Measurements from ENCODE around the gene PI3. TPM values are rescaled to one million over a fixed set of nuclear protein-coding genes. Genes with fewer than 3 reads are reported as not detected.

The PI3 gene
- polyA plus RNA-seq, 1 experiment = not detected

DNA sequence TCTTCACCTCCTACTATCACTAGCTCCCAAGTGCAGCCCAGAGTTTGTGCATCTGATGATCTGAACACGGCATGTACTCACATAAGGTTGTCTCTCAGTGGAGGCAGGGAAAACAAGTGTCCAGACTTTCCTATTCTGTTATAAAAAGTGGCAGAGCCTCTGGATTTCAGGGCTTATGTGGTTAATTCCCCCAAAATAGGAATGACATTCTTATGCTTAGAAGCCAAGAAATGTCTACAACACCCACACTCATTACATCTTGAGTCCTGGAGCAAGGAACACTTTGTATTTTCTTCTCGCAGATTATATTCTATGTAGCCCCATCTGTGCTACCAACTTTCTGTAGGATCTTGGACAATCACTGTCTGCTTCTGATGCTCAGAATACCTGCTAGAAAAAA is 18.6 kb downstream of the PI3 start:
- CTCF ChIA-PET = no interaction called here

DNA sequence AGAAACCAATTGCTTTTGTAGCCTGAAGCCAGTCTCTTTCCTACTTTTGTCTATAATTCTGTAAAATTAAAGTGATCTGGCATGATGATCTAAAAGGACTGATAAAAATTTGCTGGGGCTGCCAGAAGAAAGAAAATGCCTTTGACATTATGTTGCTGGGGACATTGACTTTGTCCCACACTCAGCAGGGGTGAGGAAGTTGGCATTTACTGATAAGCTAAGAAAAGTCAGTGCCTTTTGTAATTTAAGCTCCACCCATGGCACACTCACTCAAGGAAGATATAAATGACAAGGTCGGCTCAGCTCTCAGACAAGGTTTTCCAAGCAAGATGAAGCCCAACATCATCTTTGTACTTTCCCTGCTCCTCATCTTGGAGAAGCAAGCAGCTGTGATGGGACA is 32.0 kb downstream of the PI3 start, which contains the start of gene SEMG1:
SEMG1 (plus strand) TSS at position 309 of the 400 bp plus-strand sequence; CDS start at position 330, 21 bp downstream.
- no peak within 1 kb of the TSS for H3K4me3 ChIP-seq (ENCODE audit: low read depth, low read length)
- no peaks in the 10 kb centered on the region for H3K36me3 ChIP-seq (ENCODE audit: control insufficient read depth, insufficient read depth, low read length)
- ChIA-PET POLR2A (no interaction called here), CTCF (no interaction called here)
- H3K27me3 ChIP-seq (ENCODE audit: control insufficient read depth, insufficient read depth, low read length) = peaks cover 2% of the 10 kb centered on the region; the same call in 1 of the 2 replicates
- DNase-seq (ENCODE audit: low read depth) = no peak
- TF ChIP-seq, protein P1, sequence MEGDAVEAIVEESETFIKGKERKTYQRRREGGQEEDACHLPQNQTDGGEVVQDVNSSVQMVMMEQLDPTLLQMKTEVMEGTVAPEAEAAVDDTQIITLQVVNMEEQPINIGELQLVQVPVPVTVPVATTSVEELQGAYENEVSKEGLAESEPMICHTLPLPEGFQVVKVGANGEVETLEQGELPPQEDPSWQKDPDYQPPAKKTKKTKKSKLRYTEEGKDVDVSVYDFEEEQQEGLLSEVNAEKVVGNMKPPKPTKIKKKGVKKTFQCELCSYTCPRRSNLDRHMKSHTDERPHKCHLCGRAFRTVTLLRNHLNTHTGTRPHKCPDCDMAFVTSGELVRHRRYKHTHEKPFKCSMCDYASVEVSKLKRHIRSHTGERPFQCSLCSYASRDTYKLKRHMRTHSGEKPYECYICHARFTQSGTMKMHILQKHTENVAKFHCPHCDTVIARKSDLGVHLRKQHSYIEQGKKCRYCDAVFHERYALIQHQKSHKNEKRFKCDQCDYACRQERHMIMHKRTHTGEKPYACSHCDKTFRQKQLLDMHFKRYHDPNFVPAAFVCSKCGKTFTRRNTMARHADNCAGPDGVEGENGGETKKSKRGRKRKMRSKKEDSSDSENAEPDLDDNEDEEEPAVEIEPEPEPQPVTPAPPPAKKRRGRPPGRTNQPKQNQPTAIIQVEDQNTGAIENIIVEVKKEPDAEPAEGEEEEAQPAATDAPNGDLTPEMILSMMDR (IDR thresholded peaks at IDR 0.05; ENCODE audit: insufficient read depth, low read depth, low read length) = no peak

More for the DNA sequence above, 18.6 kb downstream of the PI3 start:
- POLR2A ChIA-PET = no interaction called here
- H3K36me3 ChIP-seq (ENCODE audit: control insufficient read depth, insufficient read depth, low read length) = no peaks in the 10 kb centered on the region
- peaks cover 2% of the 10 kb centered on the region; the same call in 1 of the 2 replicates for H3K27me3 ChIP-seq (ENCODE audit: control insufficient read depth, insufficient read depth, low read length)
- no peak overlapping the region for H3K4me3 ChIP-seq (ENCODE audit: low read depth, low read length)
- TF ChIP-seq, protein P1 (IDR thresholded peaks at IDR 0.05; ENCODE audit: insufficient read depth, low read depth, low read length) = no peak
- DNase-seq (ENCODE audit: low read depth) = no peak

DNA sequence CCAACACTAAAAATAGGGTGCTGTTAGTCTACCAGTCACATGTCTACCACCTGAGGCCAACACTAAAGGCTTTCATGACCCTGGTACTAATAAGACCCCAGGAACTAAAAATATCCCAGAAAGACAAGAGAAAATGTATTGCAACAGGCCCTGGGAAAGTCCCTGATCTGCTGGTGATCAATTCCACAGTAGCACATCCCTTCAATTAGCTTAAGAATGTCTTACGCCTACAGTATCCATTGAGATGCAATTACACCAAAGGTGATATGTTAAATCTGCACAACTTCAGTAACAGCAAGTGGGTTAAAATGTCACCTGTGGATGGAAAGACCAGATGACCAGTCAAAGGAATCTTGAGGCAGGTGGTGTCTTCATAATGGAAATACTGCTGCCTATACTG is 35.2 kb downstream of the PI3 start:
- CTCF ChIA-PET = no interaction called here
- POLR2A ChIA-PET = no interaction called here
- TF ChIP-seq, protein P1 (IDR thresholded peaks at IDR 0.05; ENCODE audit: insufficient read depth, low read depth, low read length) = no peak

DNA sequence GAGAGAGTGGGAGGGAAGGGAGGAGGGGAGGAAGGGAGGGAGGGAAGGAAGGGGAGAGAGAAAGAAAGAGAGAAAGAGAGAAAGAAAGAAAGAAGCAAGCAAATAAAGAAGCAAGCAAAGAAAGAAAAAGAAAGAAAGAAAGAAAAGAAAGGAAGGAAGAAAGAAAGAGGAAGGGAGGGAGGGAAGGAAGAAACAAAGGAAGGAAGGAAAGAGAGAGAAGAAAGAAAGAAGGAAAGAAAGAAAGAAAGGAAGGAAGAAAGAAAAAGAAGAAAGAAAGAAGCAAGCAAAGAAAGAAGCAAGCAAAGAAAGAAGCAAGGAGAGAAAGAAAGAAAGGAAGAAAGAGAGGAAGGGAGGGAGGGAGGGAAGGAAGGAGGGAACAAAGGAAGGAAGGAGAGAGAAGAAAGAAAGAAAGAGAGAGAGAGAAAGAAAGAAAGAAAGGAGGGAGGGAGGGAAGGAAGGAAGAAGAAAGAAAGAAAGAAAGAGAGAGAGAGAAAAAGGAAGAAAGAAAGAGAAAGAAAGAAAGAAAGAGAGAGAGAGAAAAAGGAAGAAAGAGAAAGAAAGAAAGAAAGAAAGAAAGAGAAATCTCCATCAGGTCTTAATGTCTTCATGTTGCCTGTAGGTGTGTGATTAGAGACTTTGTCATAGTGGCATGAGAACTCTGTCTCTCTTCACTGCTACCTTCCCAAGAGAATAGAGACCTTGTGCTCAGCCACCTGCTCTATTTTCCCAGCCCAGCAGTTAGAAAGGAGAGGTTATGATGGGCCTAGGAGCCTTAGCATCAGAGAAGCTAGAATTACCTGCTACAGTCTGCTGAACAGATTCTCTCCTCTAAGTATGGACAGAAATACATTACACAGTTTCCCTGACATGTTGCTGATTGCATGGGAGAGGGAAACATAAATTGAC is 37.1 kb downstream of the PI3 start:
- no peak for DNase-seq (ENCODE audit: low read depth)
- Histone ChIP-seq H3K36me3 (ENCODE audit: control insufficient read depth, insufficient read depth, low read length) (no peaks in the 10 kb centered on the region), H3K27me3 (ENCODE audit: control insufficient read depth, insufficient read depth, low read length) (peaks cover 1% of the 10 kb centered on the region; the same call in 1 of the 2 replicates), H3K4me3 (ENCODE audit: low read depth, low read length) (no peak overlapping the region)
- TF ChIP-seq, protein P1 (IDR thresholded peaks at IDR 0.05; ENCODE audit: insufficient read depth, low read depth, low read length) = no peak
- CTCF ChIA-PET = no interaction called here
- POLR2A ChIA-PET = no interaction called here

More for the DNA sequence above, 35.2 kb downstream of the PI3 start:
- Histone ChIP-seq H3K27me3 (ENCODE audit: control insufficient read depth, insufficient read depth, low read length) (peaks cover 2% of the 10 kb centered on the region; the same call in 1 of the 2 replicates), H3K4me3 (ENCODE audit: low read depth, low read length) (no peak overlapping the region), H3K36me3 (ENCODE audit: control insufficient read depth, insufficient read depth, low read length) (no peaks in the 10 kb centered on the region)
- DNase-seq (ENCODE audit: low read depth) = no peak

DNA sequence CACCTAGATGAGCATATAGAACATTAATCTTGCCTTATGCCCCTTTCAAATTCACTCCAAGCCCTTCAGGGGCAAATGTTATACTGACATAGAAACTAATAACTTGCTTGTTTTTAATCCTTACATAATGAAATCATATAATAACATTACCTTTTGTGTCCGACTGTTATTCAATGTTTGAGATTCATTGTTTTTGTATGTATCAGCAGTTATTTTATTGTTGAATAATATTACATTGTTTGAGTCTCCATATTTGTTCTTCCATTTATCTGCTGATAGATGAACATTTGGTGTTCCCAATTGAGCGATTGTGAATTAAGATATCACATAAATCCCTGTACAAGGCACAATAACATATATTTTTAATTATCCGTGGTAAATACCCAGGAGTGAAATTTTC is 38.1 kb downstream of the PI3 start:
- H3K27me3 ChIP-seq (ENCODE audit: control insufficient read depth, insufficient read depth, low read length) = no peaks in the 10 kb centered on the region
- TF ChIP-seq, protein P1 (IDR thresholded peaks at IDR 0.05; ENCODE audit: insufficient read depth, low read depth, low read length) = no peak
- ChIA-PET POLR2A (no interaction called here), CTCF (no interaction called here)
- H3K36me3 ChIP-seq (ENCODE audit: control insufficient read depth, insufficient read depth, low read length) = no peaks in the 10 kb centered on the region
- DNase-seq (ENCODE audit: low read depth) = no peak
- no peak overlapping the region for H3K4me3 ChIP-seq (ENCODE audit: low read depth, low read length)
